A549 (cell line): ENCODE results near the gene CPZ. TPM values are rescaled to one million over a fixed set of nuclear protein-coding genes. Genes with fewer than 3 reads are reported as not detected.

ENCODE experiments used
- ATAC-seq, 2 experiments: fragments of 200-7000 bp in 1 of 2; fragments of >200 bp in 1 of 2; cut with Nextera tagmentation in 1 of 2; cut with Tn5 transposase in 1 of 2; 3 replicates each; pipeline versions ENCODE4 v1.8.0 to v1.9.1; 2018 to 2020; ENCODE audit warnings: mild to moderate bottlenecking in 1 of 2, moderate library complexity in 1 of 2
- CTCF ChIA-PET: fragments of 300-600 bp; sonication (Branson Sonifier 250); formaldehyde crosslinking; extraction: SDS; loops from one replicate; lab custom pipeline; 2021; ENCODE audit warnings: antibody characterized with exemption, inconsistent platforms; lab: Yijun Ruan, JAX
- POLR2A ChIA-PET: fragments of 350-600 bp; formaldehyde crosslinking; extraction: SDS; loops from one replicate; lab custom pipeline; 2021; ENCODE audit warnings: antibody characterized with exemption, inconsistent platforms; lab: Yijun Ruan, JAX
- DNase-seq, 2 experiments: peaks; one replicate each; pipeline versions ENCODE4 v3.0.0 to v3.0.0-alpha.2; 2011 to 2016; ENCODE audit warnings: low read depth in 1 of 2, low spot score in 1 of 2
- FAIRE-seq: peaks from 2 replicates; lab custom pipeline; 2011; peaks lifted over from hg19 to GRCh38; lab: Jason Lieb, UNC
- H3K27ac ChIP-seq, 2 experiments: fragments of >200 bp; sonication (Bioruptor Twin); formaldehyde crosslinking; 3 replicates each; pipeline ENCODE4 v1.5.1; 2016 to 2017
- H3K4me1 ChIP-seq: fragments of >200 bp; sonication (Bioruptor Twin); formaldehyde crosslinking; 3 replicates; pipeline ENCODE4 v1.6.1; 2016
- H3K4me2 ChIP-seq: fragments of >200 bp; sonication (Bioruptor Twin); formaldehyde crosslinking; 3 replicates; pipeline ENCODE4 v1.6.1; 2016
- H3K4me3 ChIP-seq: fragments of >200 bp; sonication (Bioruptor Twin); formaldehyde crosslinking; 3 replicates; pipeline ENCODE4 v1.5.1; 2016
- H3K9me3 ChIP-seq: fragments of >200 bp; sonication (Bioruptor Twin); formaldehyde crosslinking; 3 replicates; pipeline ENCODE4 v1.6.1; 2016
- CEBPB ChIP-seq, 2 experiments: fragments of >200 bp in 1 of 2; sonication (Bioruptor Twin) in 1 of 2; formaldehyde crosslinking in 1 of 2; IDR thresholded peaks; 2 replicates each; pipeline ENCODE4 v1.6.1; 2012 to 2016
- CHD4 ChIP-seq: fragments of 200-600 bp; sonication (generic); IDR thresholded peaks from 2 replicates; pipeline ENCODE4 v1.6.1; 2016; ENCODE audit warnings: antibody characterized with exemption, mild to moderate bottlenecking, borderline replicate concordance
- EP300 ChIP-seq, 2 experiments: fragments of >200 bp; sonication (Bioruptor Twin); formaldehyde crosslinking; IDR thresholded peaks; 2 replicates in 1 of 2; 3 replicates in 1 of 2; pipeline ENCODE4 v1.6.1; 2016 to 2017
- FOSB ChIP-seq: fragments of 250-450 bp; sonication (Bioruptor Pico); IDR thresholded peaks from 2 replicates; pipeline ENCODE4 v1.5.0; 2020; ENCODE audit warnings: mild to moderate bottlenecking, moderate library complexity
- FOSL2 ChIP-seq, 2 experiments: fragments of 450-650 bp in 1 of 2; fragments of >200 bp in 1 of 2; sonication (Bioruptor Twin) in 1 of 2; formaldehyde crosslinking; IDR thresholded peaks; 2 replicates each; pipeline versions ENCODE4 v1.5.0 to v1.6.1; 2016 to 2020; ENCODE audit warnings: mild to moderate bottlenecking in 1 of 2, moderate library complexity in 1 of 2
- JUN ChIP-seq, 2 experiments: fragments of >200 bp; sonication (Bioruptor Twin); formaldehyde crosslinking; IDR thresholded peaks; 2 replicates in 1 of 2; 3 replicates in 1 of 2; pipeline ENCODE4 v1.6.1; 2016 to 2017
- POLR2A ChIP-seq: IDR thresholded peaks from 2 replicates; pipeline ENCODE4 v1.6.1; 2012; ENCODE audit warnings: mild to moderate bottlenecking, low read length
- SMC3 ChIP-seq: fragments of >200 bp; sonication (Bioruptor Twin); formaldehyde crosslinking; IDR thresholded peaks from 3 replicates; pipeline ENCODE4 v1.6.1; 2018; ENCODE audit warnings: inconsistent platforms
- TFCP2L1 ChIP-seq: fragments of 250-450 bp; sonication (Bioruptor Pico); IDR thresholded peaks from 2 replicates; pipeline ENCODE4 v1.5.0; 2021; ENCODE audit warnings: mild to moderate bottlenecking
- ZC3H11A ChIP-seq: fragments of 450-650 bp; IDR thresholded peaks from 2 replicates; pipeline ENCODE4 v1.6.1; 2014; ENCODE audit warnings: antibody characterized with exemption, mild to moderate bottlenecking
- ZNF302 ChIP-seq: fragments of 250-450 bp; sonication (Bioruptor Pico); IDR thresholded peaks from 2 replicates; pipeline ENCODE4 v1.9.0; 2021; ENCODE audit warnings: inconsistent platforms, mild to moderate bottlenecking, moderate library complexity
- ZSCAN20 ChIP-seq: fragments of 250-450 bp; sonication (Bioruptor Pico); IDR thresholded peaks from 2 replicates; pipeline ENCODE4 v1.8.0; 2022; ENCODE audit warnings: mild to moderate bottlenecking, moderate library complexity
- WGBS: methylation state at CpG from one replicate; pipeline ENCODE4 v1.1.6; 2017; ENCODE audit errors: missing lambda C conversion rate; 5-methylcytosine and 5-hydroxymethylcytosine counted together
- polyA plus RNA-seq, 4 experiments: library from polyadenylated mRNA; depleted of rRNA in 3 of 4; stranded (reverse); fragments of >200 nt; fragmentation: RNase III in 1 of 4; extraction: RNeasy Plus Mini Kit Qiagen cat#74134 plus additional on column Dnase treatment in 1 of 4; gene quantifications; 2 replicates in 3 of 4; 3 replicates in 1 of 4; pipeline ENCODE4 v1.2.3, GENCODE V29; 2011 to 2017
- TF ChIP-seq, protein P1 (sequence below): fragments of >200 bp; sonication (Bioruptor Twin); formaldehyde crosslinking; IDR thresholded peaks from 3 replicates; pipeline ENCODE4 v1.6.1; 2016
- TF ChIP-seq, protein P2 (sequence below): fragments of 200-600 bp; sonication (generic); IDR thresholded peaks from 2 replicates; pipeline ENCODE4 v1.6.1; 2016; ENCODE audit warnings: antibody characterized with exemption, mild to moderate bottlenecking, moderate library complexity
- TF ChIP-seq, protein P3 (sequence below): fragments of 150-350 bp; IDR thresholded peaks from 2 replicates; pipeline ENCODE4 v1.6.1; 2014; ENCODE audit warnings: low read depth, mild to moderate bottlenecking, low read length

The CPZ gene
- polyA plus RNA-seq, 2 of the 4 experiments (the other 2 are of a cell fraction): 0.09 to 0.21 TPM

DNA sequence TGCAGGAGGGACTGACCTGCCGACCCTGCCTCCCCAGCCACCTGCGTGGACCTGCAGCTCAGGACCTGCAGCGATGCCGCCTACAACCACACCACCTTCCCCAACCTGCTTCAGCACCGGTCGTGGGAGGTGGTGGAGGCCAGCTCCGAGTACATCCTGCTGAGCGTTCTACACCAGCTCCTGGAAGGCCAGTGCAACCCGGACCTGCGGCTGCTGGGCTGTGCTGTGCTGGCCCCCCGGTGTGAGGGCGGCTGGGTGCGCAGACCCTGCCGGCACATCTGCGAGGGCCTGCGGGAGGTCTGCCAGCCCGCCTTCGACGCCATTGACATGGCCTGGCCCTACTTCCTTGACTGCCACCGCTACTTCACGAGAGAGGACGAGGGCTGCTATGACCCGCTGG, 8.5 kb downstream of the CPZ start:
- Histone ChIP-seq H3K27ac (no peak overlapping the region), H3K4me3 (no peak overlapping the region), H3K9me3 (no peaks in the 10 kb centered on the region), H3K4me1 (no peaks in the 10 kb centered on the region), H3K4me2 (no peak overlapping the region)
- no peak for FAIRE-seq
- WGBS: 77% methylated on average over 14 of the region's 23 CpGs
- no peak for TF ChIP-seq ZNF302 (CRISPR knock-in tag)
- TF ChIP-seq, protein P1, sequence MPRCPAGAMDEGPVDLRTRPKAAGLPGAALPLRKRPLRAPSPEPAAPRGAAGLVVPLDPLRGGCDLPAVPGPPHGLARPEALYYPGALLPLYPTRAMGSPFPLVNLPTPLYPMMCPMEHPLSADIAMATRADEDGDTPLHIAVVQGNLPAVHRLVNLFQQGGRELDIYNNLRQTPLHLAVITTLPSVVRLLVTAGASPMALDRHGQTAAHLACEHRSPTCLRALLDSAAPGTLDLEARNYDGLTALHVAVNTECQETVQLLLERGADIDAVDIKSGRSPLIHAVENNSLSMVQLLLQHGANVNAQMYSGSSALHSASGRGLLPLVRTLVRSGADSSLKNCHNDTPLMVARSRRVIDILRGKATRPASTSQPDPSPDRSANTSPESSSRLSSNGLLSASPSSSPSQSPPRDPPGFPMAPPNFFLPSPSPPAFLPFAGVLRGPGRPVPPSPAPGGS: no peak
- no peak for TF ChIP-seq FOSB (CRISPR knock-in tag)
- TF ChIP-seq, protein P2, sequence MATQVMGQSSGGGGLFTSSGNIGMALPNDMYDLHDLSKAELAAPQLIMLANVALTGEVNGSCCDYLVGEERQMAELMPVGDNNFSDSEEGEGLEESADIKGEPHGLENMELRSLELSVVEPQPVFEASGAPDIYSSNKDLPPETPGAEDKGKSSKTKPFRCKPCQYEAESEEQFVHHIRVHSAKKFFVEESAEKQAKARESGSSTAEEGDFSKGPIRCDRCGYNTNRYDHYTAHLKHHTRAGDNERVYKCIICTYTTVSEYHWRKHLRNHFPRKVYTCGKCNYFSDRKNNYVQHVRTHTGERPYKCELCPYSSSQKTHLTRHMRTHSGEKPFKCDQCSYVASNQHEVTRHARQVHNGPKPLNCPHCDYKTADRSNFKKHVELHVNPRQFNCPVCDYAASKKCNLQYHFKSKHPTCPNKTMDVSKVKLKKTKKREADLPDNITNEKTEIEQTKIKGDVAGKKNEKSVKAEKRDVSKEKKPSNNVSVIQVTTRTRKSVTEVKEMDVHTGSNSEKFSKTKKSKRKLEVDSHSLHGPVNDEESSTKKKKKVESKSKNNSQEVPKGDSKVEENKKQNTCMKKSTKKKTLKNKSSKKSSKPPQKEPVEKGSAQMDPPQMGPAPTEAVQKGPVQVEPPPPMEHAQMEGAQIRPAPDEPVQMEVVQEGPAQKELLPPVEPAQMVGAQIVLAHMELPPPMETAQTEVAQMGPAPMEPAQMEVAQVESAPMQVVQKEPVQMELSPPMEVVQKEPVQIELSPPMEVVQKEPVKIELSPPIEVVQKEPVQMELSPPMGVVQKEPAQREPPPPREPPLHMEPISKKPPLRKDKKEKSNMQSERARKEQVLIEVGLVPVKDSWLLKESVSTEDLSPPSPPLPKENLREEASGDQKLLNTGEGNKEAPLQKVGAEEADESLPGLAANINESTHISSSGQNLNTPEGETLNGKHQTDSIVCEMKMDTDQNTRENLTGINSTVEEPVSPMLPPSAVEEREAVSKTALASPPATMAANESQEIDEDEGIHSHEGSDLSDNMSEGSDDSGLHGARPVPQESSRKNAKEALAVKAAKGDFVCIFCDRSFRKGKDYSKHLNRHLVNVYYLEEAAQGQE: no peak
- no peak for TF ChIP-seq JUN (IDR thresholded peaks at IDR 0.05)
- no peak for TF ChIP-seq CEBPB (IDR thresholded peaks at IDR 0.05)
- no peak for TF ChIP-seq SMC3
- no peak for DNase-seq
- POLR2A ChIA-PET: no interaction called here
- ATAC-seq: no peak
- CTCF ChIA-PET: interaction anchor here (0.7 to 1.7 kb wide), 5 partner anchors 9 to 317 kb away, joined by 3 to 6 read pairs (median 4); no protein-coding TSS in a partner anchor

DNA sequence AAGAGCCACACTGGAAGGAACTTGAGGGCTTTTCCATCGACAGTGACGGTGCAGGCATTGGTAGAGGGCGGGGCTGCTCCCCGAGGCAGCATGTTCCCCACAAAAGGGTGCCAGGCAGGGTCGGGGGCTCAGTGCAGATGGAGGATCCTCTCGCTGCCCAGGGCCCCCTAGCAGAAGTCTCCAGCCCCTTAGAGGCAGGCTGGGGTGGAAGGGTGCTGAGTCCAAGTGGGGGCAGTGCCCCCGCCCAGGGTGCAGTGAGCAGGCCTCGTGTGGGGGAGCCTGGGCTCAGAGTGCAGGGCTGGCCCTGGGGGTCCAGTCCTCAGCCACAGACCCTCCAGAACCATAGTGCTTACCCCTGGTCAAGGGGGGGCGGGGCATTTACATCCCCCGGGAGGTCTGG, 9.0 kb downstream of the CPZ start:
- WGBS: 54% methylated on average over 4 of the region's 10 CpGs
- ChIA-PET POLR2A (no interaction called here), CTCF (interaction anchor here (1.3 to 1.7 kb wide), 2 partner anchors 16 to 133 kb away, joined by 4 to 6 read pairs; no protein-coding TSS in a partner anchor)
- Histone ChIP-seq H3K4me2 (no peak overlapping the region), H3K4me3 (no peak overlapping the region), H3K9me3 (no peaks in the 10 kb centered on the region), H3K4me1 (no peaks in the 10 kb centered on the region), H3K27ac (no peak overlapping the region)
- no peak for FAIRE-seq
- no peak for ATAC-seq
- no peak for DNase-seq
- TF ChIP-seq FOSL2 (IDR thresholded peaks at IDR 0.05) (no peak), FOSL2 (CRISPR knock-in tag; IDR thresholded peaks at IDR 0.05) (no peak), EP300 (IDR thresholded peaks at IDR 0.05) (no peak), ZSCAN20 (CRISPR knock-in tag) (no peak), POLR2A (no peak), ZC3H11A (no peak), CHD4 (no peak)
- TF ChIP-seq, protein P3, sequence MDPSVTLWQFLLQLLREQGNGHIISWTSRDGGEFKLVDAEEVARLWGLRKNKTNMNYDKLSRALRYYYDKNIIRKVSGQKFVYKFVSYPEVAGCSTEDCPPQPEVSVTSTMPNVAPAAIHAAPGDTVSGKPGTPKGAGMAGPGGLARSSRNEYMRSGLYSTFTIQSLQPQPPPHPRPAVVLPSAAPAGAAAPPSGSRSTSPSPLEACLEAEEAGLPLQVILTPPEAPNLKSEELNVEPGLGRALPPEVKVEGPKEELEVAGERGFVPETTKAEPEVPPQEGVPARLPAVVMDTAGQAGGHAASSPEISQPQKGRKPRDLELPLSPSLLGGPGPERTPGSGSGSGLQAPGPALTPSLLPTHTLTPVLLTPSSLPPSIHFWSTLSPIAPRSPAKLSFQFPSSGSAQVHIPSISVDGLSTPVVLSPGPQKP: no peak

DNA sequence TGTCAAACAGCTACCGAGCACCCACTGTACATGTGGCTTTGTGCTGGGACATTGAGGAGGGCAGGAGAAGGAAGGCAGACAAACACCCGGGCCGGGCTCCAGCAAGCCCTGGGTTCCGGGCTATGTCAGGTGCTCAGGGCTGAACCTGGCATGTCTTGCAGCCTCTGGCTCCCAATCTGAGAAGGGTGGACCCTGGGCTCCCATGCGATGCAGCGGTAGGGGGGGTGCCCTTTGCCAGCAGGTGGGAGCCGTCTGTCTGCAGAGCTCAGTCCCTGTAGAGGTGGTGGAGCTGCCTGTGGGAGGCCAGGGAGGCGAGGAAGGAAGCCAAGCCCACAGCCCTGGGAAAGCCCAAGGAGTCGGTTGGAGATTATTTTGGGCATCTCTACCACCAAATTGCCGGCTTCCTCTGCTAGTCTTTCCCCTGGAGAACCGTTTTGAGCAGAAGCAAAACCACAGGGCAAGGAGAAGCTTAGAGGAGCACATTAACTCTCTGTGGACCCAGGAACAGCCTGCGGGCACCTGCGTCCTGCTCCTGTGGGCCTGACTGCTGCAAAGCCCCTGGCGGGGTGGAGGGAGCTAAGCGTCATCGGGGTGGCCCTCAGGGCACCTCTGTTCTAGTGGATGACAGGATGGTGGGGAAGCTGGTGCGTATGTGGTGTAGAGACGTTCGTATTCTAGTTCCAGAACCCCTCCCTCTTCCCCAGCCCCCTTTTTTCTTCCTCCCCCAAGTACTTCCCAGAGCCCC, 10.3 kb downstream of the CPZ start:
- WGBS: 30% methylated on average over 11 of the region's 19 CpGs
- H3K27ac ChIP-seq: no peak overlapping the region
- ChIA-PET POLR2A (no interaction called here), CTCF (interaction anchor here (0.7 to 1.7 kb wide), 2 partner anchors 11 to 315 kb away, joined by 3 to 8 read pairs; no protein-coding TSS in a partner anchor)
- ATAC-seq (no peak), DNase-seq (no peak), FAIRE-seq (no peak)
- no peaks in the 10 kb centered on the region for H3K4me1 ChIP-seq
- no peak overlapping the region for H3K4me3 ChIP-seq
- H3K4me2 ChIP-seq: no peak overlapping the region
- H3K9me3 ChIP-seq: no peaks in the 10 kb centered on the region
- no peak for TF ChIP-seq TFCP2L1 (CRISPR knock-in tag)
